HG03064 (cell line): Measurements from ENCODE around the gene TULP3.

Source experiments
- ATAC-seq: cut with Tn5 transposase; IDR thresholded peaks from one replicate; pipeline ENCODE4 v1.9.1; 2021; ENCODE audit warnings: low read depth; ENCODE audit not compliant: unreplicated experiment

Gene TULP3

DNA sequence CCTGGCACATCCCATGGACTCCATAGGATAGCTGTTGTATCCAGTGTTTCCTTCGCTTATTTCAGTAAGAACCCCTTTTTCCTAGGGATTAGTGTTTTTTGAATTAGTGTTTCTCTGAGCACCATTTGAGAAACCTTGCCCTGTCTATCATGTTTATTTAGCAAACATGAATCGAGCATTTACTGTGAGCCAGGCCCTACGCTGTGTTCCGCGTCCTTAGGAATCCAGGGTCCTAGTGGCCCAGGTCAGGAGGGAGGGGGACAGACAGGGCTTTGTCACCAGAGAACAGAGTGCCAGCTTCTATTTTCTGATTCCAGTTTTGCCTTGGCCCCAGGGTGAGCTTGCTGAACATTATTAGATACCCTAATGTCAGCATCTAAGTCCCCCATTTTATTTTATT, 71.0 kb downstream of the TULP3 start:
- ATAC-seq: no peak

DNA sequence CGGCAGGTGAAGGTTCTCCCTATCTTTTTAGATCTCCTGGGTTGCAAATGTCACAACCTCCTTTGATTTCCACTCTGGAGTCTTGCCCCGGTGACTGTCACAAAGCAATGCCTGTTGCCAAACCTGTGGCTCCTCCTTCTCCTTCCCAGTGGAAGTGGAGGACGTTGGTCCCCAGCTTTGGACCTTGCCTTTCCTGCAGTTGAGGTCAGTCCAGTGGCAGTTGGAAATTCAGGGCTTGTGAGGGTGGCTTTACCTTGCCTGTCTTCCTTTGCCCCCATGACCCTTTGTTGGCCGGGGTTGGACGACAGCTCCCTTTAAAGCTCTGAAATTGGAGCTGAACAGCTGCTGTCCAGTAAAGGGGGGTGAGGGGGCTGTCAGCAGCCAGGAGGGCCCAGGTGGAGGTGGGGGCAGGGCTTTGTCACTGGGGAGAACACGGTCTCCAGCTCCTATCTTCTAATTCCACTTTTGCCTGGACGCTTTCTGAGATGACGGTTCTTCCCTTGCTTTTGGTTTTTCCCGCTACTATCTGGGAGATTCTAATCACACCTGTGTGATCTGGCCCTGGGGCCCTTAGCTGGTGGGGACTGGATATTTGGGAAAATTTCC, 72.6 kb downstream of the TULP3 start:
- no peak for ATAC-seq

DNA sequence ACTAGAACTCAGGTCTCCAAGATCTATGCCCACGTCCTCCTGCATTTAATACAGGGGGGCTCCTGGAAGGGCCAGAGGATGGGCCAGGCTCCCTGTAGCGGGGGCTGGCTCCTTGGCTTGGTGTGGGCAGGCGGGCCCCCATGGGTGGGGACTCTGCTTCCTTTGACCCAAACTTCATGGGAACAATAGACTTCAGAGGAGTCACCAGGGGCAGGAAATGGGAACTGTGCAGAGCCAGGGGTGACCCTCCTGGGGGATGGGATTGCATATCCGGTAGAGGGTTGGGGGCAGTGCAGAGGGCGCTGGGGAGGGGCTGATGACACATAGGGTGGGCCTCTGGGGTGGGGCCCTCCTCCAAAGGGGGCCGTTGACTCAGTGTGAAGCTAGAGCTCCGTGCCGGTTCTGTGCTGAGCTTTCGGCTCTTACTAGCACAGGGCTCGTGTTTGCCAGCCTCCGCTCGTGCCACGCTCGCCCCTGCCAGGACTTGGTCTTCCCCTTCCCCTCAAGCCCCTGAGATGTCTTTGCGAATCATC, 73.1 kb downstream of the TULP3 start:
- no peak for ATAC-seq

DNA sequence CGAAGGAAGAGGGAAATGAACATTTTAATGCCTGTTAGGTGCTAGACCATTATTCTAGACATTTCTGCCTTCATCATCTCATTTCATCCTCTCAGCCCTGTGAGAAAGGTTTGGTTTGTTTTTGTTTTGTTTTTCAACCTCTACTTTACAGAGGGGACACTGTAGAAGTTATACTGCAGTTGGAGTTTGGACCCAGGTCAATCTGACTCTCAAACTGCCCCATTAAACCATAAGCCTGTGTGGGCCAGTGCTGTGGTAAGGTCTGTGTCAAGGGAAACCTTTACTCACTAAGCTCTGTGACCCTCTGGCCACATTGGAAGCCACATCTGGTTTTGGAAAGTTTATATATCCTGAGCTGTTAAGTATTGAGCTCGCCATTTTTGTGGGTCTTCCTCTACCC, 77.0 kb downstream of the TULP3 start:
- ATAC-seq: no peak

DNA sequence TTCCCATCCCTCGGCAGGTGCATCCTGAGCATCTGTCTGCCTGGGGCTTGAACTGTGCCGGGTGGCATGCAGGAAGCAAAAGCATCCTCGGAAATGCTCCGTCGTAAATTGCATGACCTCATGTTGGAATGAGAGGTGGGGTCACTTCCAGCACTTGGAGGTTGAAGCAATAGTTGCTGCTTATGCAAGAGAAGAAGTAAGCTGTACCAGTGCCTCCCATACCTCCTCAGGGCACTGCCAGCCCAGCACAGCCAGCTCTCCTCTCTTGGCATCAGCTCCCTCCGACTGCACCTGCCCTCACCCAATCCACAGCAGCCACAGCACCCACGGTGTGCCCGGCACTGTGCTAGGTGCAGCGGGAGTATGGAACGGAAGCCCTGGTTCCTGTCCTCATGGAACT, 80.1 kb downstream of the TULP3 start:
- ATAC-seq: no peak

DNA sequence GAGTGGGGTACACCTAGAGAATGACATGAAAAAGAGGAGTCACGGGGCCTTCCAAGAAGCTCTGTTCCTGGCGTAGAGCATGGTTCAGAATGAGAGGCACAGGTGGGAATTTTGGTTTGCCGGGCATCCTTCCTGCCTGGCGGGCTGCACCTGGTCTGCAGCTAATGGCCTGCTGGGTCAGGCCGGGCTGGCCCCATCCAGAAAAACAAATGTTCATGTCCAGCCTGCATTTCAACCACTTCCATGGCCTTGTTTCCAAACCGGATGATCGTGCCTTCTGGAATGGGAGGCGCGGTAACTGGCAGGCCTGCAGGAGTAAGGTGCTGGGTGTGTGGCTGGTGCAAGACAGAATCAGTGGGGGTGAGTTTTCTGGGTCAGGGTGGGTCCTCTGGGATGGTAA, 82.9 kb downstream of the TULP3 start:
- ATAC-seq: no peak

DNA sequence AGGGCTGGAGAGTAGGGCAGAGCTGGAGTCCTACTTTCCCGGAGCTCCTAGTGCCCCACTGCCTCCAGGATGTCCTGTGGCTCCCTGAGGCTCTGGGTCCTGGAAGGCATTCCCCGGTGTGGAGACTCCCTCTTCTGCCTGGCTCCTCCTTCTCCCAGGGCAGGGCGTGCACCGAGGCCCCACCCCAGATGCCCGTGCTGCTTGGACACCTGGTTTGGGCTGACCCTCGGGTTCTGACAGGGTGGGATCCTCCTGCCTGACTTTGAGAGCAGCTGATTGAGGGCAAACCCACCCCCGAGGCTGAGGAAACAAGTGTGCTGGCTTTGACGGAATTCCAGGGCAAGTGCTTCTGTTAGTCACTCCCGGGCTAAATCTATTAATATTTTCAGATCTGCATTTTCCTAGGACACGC, 83.9 kb downstream of the TULP3 start:
- no peak for ATAC-seq

DNA sequence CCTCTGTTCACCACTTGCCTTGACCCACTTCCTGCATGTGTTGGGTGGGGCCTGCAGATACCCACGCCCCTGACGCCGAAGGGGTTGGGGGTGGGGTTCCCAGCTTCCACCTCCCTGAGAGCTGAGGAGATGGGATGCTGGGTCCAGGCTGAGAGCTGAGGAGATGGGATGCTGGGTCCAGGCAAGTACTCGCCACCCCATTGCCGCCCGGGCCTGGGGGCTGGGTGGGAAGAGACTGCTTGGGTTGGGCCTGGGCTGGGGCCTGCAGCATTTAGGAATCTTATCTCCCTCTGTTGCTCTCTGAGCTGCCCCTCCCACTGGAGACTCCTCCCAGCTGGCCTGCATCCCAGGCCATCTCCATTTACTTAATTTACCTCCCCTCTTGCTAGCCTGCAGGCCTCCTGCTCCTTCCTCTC, 85.9 kb downstream of the TULP3 start:
- ATAC-seq: no peak

DNA sequence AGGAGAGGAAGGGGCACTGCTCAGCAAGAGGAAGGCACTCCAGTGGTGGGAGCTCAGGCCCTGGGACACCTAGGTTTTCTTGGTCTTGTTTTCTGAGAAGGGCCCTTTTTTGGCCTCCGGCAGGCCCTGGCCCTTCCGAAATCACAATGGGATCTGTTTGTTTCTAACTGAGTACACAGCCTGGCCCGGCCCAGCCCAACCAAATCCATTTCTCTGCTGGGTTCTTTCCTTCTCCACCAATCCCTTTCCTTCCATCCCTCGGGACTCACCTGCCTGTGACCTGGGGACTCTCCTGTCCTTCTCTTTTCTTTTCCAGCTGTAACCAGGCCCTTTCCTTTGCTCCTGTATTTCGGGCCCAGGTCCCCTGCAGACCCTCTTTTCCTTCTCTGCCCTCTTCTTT, 87.1 kb downstream of the TULP3 start:
- no peak for ATAC-seq

DNA sequence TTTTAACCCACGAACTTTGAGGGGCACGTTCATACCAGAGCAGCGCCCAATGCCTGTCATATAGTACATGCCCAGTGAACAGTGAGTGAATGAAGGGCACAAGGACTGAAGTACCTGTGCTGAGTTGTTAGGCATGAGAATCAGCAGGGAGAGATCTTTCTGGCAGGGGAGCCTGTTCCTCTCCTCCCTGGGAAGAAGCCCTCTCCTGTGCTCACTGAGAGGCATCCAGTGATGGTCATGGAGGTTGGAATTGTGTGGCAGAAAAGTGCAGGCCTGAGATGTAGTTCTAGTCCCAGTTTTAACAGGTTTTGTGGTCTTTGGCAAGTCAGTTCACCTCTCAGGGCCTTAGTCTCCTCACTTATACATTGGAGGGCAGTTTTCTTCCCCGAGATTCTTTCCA, 89.1 kb downstream of the TULP3 start:
- no peak for ATAC-seq

DNA sequence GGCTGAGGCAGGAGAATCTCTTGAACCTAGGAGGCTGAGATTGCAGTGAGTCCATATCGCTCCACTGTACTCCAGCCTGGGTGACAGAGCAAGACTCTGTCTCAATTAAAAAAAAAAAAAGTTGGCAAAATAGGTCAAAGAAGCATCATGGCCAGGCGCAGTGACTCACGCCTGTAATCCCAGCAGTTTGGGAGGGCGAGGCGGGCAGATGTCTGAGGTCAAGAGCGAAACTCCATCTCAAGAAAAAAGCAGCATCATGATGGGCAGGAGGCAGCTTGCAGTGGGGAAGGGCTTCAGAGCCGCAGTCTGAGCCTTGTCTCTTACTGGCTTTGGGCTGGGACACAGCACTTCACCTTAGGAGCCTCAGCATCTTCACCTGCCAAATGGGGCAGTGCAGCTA, 89.9 kb downstream of the TULP3 start:
- ATAC-seq: no peak

DNA sequence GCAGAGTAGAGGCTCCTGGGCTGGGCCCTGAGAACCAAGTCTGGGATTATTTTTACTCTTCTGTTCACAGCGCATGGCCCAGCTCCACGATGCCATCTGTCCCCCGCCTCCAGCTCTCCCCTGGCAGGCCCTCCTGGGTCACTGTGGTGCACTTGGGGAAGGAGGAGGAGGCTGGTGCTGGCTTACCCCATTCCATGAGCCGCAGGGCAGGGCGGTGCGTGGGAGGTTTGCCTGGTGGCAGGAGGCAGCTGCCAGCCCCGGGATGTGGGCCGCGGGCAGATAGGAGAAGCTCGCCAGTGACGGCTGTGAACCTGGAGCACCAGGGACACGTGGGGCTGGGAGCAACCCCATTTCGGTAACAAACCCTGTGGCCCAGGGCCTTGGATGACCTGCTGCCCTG, 91.7 kb downstream of the TULP3 start:
- ATAC-seq: no peak

DNA sequence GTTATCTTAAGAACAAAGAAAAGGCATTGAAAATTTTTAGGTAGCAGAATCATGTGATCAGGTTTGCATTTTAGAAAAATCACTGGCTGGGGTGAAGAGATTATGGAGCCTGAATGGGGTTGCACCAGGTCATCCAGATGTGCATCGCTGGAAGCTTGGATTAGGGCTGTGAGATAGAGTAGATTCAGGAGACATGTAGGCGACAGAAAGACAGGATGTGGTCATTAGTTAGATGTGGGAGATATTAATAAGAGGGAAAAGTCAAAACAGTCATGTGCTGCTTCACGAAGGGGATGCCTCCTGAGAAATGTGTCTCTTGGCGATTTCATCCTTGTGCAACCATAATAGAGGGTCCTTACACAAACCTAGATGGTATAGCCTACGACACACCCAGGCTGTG, 93.6 kb downstream of the TULP3 start:
- no peak for ATAC-seq

DNA sequence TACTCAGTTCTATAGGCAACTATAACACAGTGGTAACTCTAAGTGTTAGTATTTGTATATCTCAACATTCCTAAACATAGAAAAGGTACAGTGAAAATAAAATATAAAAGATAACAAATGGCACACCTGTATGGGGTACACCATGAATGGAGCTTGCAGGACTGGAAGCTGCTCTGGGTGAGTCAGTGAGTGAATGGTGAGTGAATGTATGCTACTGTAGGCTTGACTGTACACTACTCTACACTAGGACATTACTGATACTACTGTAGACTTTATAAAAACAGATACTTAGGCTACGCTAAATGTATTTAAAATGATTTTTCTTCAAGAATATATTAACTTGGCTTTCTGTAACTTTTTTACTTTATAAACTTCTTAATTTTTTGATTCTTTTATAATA, 94.0 kb downstream of the TULP3 start:
- ATAC-seq: no peak

DNA sequence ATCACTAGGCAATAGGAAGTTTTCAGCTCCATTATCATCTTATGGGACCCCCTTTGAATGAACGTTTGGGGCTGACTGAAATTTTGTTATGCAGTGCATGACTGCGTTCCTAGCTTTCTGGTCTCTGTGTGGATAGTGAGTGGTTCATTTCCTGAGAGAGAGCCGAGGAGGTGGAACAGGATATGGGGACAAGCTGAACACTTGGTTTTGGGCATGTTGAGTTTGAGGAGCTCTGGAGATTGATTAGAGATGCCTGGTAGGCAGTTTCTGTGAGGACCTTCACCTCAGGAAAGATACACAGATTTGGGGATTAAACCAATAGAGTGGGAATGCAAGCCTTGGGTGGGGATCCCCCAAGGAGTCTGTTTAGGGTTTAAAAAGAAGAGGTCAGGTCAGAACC, 96.2 kb downstream of the TULP3 start:
- no peak for ATAC-seq

DNA sequence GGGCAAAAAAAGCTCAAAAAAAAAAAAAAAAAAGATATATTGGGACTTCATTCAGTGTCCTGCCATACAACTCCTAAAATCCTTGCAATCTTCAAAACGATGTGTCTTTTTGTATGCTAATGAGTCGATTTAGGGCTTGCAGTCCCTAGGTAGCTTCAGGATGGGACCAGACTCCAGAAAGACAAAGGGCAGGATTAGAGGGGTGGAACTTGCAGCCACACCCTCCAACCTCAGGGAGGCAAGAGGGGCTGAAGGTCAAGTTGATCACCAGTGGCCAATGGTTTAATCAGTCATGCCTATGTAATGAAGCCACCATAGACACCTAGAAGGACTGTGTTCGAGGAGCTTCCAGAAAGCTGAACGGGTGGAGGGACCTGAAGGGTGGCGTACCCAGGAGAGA, 97.8 kb downstream of the TULP3 start:
- ATAC-seq: no peak
